ENCODE results near the gene SLC39A3.

Gene SLC39A3

GRCh38 chr19:2739602-2740313 is at the start of gene SLC39A3:
Gene SLC39A3, minus strand, starts transcription at chr19:2740017. Its CDS starts 2,760 bp downstream, at chr19:2737257.
- peak; percentile 99 for DNase-seq (ENCODE audit: low read depth in 2 of 2)
- peak; percentile 12 for TF ChIP-seq CTCF (IDR thresholded peaks at IDR 0.05; ENCODE audit: low read depth, low read length)
- H3K4me3 ChIP-seq (replicated peaks in 1 of 2; ENCODE audit: low read depth in 2 of 2, low read length in 2 of 2): peak within 1 kb of the TSS; percentile 95 to 96

GRCh38 chr19:2788237-2788636 is 48.4 kb upstream of the SLC39A3 start:
- TF ChIP-seq CTCF (IDR thresholded peaks at IDR 0.05; ENCODE audit: low read depth, low read length): no peak
- no peak overlapping the region for H3K4me3 ChIP-seq (replicated peaks in 1 of 2; ENCODE audit: low read depth in 2 of 2, low read length in 2 of 2)
- DNase-seq (ENCODE audit: low read depth in 2 of 2): no peak

GRCh38 chr19:2787115-2787514 is 47.3 kb upstream of the SLC39A3 start:
- TF ChIP-seq CTCF (IDR thresholded peaks at IDR 0.05; ENCODE audit: low read depth, low read length): no peak
- H3K4me3 ChIP-seq (replicated peaks in 1 of 2; ENCODE audit: low read depth in 2 of 2, low read length in 2 of 2): no peak overlapping the region
- no peak for DNase-seq (ENCODE audit: low read depth in 2 of 2)

- no peak for TF ChIP-seq CTCF (IDR thresholded peaks at IDR 0.05; ENCODE audit: low read depth, low read length)
- DNase-seq (ENCODE audit: low read depth in 2 of 2): peak; percentile 99
- peak within 1 kb of the TSS; percentile 76 to 88 for H3K4me3 ChIP-seq (replicated peaks in 1 of 2; ENCODE audit: low read depth in 2 of 2, low read length in 2 of 2)
Measured at GRCh38 chr19:2785244-2785997, 45.6 kb upstream of the SLC39A3 start, which contains the start of gene THOP1. Gene THOP1, plus strand, starts transcription at chr19:2785503. Its CDS starts 160 bp downstream, at chr19:2785663.

- H3K4me3 ChIP-seq (replicated peaks in 1 of 2; ENCODE audit: low read depth in 2 of 2, low read length in 2 of 2): peak overlapping the region in 1 of 2 donors; percentile 28
- no peak for DNase-seq (ENCODE audit: low read depth in 2 of 2)
- no peak for TF ChIP-seq CTCF (IDR thresholded peaks at IDR 0.05; ENCODE audit: low read depth, low read length)
Measured at GRCh38 chr19:2783781-2784145, 43.9 kb upstream of the SLC39A3 start.

GRCh38 chr19:2782936-2783780 is 43.3 kb upstream of the SLC39A3 start, which contains the start of gene SGTA:
Gene SGTA, minus strand, starts transcription at chr19:2783273. Its CDS starts 14,205 bp downstream, at chr19:2769068.
- H3K4me3 ChIP-seq (replicated peaks in 1 of 2; ENCODE audit: low read depth in 2 of 2, low read length in 2 of 2): peak within 1 kb of the TSS; percentile 100
- DNase-seq (ENCODE audit: low read depth in 2 of 2): peak; percentile 99 to 100
- peak; percentile 53 for TF ChIP-seq CTCF (IDR thresholded peaks at IDR 0.05; ENCODE audit: low read depth, low read length)
